GM13976 (cell line): ENCODE measurements around the gene RRP9.

Source experiments
- DNase-seq: peaks from one replicate; pipeline ENCODE4 v3.0.0; 2012; ENCODE audit warnings: low spot score
- in situ Hi-C: fragments of 300-500 bp; cut with MboI; formaldehyde crosslinking; loops from one replicate; pipeline ENCODE4 v1.12.0; 2022; ENCODE audit warnings: low sequenced_read_pairs, mixed read lengths, inconsistent platforms; ENCODE audit not compliant: unreplicated experiment
- TF ChIP-seq, protein P1 (sequence below): IDR thresholded peaks from 2 replicates; pipeline ENCODE4 v1.5.1; 2012; ENCODE audit warnings: borderline replicate concordance, mild to moderate bottlenecking; ENCODE audit not compliant: insufficient read depth; ENCODE audit errors: extremely low read depth, missing control alignments, control extremely low read depth

Gene RRP9

DNA sequence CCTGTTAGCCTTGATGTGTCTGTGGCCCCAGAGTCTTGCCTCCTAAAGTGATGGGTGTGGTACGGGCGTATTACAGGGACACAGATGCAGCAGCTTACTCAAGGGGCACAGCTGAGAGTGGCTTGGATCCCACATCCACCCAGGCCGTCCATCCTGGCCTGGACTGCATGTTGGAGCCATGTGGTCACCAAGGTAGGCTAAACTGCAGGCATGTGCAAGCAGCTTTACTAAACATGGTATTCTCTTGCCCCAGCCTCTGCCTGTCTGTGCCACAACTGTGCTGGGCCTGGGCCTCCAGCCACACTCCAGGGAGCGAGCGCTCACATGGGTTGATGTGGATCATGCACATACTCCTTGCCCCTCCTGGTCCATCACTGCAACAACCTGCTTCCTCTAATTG, 7.4 kb upstream of the RRP9 start:
- TF ChIP-seq, protein P1, sequence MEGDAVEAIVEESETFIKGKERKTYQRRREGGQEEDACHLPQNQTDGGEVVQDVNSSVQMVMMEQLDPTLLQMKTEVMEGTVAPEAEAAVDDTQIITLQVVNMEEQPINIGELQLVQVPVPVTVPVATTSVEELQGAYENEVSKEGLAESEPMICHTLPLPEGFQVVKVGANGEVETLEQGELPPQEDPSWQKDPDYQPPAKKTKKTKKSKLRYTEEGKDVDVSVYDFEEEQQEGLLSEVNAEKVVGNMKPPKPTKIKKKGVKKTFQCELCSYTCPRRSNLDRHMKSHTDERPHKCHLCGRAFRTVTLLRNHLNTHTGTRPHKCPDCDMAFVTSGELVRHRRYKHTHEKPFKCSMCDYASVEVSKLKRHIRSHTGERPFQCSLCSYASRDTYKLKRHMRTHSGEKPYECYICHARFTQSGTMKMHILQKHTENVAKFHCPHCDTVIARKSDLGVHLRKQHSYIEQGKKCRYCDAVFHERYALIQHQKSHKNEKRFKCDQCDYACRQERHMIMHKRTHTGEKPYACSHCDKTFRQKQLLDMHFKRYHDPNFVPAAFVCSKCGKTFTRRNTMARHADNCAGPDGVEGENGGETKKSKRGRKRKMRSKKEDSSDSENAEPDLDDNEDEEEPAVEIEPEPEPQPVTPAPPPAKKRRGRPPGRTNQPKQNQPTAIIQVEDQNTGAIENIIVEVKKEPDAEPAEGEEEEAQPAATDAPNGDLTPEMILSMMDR = no peak
- no peak for DNase-seq
- in situ Hi-C loops = no loop called here

DNA sequence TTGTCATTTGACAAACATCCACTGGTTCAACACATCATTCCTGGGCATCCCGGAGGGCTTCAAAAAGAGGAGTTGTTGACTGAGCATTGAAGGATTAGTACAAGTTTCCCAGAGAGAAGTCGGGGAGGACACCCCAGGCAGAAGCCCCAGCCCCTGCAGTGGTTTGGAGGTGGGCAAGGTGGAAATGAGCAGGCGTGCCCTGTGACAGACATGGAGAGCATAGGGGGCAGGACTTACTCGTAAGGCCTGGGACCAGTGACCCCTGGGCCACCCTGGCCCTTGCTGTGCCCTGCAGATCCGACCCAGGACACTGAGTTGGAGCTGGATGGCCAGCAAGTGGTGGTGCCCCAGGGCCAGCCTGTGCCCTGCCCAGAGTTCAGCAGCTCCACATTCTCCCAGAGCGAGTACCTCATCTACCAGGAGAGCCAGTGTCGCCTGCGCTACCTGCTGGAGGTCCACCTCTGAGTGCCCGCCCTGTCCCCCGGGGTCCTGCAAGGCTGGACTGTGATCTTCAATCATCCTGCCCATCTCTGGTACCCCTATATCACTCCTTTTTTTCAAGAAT, 6.4 kb upstream of the RRP9 start:
- DNase-seq = no peak
- TF ChIP-seq, protein P1 = no peak
- in situ Hi-C loops = no loop called here

DNA sequence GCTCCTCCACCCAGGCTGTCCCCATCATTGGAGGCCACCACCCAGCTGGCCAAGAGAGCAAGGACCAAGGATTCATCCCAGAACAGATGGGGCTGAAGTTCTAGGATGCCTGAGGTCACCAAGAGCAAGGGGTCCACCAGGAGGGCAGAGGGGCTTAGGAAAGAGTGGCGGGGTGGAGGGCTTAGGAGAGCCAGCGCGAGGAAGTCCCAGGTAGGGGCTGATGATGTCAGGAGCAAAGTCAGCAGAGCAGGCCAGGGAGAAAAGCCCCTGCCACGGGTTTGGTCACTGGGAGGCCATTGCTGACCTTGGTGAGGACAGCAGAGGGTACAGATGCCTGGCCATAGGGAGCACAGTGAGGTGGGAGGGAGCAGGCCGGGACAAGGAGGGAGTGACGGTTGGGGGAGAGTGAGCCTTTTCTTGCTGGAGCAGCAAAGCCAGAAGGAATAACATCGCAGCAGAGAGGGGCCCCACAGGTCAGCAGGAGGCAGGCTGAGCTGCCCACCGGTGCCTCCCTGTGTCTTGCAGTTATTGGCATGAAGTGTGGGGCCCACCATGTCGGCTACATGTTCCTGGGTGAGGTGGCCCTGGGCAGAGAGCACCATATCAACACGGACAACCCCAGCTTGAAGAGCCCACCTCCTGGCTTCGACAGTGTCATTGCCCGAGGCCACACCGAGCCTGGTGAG, 5.7 kb upstream of the RRP9 start:
- TF ChIP-seq, protein P1 = no peak
- DNase-seq = no peak
- in situ Hi-C loops = no loop called here

DNA sequence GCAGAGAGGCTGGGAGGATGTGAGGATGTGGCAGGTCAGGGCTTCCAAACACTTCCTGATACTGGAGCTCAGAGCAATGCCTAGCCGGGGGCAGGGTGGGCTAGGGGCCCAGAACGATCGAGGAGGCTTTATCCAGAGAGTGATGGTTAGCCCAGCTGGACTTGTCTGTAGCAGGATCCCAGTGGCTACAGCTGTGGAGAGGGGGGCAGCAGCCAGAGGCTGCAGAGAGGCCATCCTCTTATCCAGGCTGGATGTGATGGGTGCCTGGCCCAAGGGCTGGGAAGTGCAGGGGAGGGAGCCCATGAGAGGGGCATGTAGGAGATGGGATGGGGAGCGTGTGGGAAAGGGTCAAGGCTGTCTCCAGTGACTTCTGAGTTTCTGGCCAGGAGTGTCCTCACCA, 5.1 kb upstream of the RRP9 start:
- DNase-seq = no peak
- TF ChIP-seq, protein P1 = no peak
- in situ Hi-C loops = no loop called here

DNA sequence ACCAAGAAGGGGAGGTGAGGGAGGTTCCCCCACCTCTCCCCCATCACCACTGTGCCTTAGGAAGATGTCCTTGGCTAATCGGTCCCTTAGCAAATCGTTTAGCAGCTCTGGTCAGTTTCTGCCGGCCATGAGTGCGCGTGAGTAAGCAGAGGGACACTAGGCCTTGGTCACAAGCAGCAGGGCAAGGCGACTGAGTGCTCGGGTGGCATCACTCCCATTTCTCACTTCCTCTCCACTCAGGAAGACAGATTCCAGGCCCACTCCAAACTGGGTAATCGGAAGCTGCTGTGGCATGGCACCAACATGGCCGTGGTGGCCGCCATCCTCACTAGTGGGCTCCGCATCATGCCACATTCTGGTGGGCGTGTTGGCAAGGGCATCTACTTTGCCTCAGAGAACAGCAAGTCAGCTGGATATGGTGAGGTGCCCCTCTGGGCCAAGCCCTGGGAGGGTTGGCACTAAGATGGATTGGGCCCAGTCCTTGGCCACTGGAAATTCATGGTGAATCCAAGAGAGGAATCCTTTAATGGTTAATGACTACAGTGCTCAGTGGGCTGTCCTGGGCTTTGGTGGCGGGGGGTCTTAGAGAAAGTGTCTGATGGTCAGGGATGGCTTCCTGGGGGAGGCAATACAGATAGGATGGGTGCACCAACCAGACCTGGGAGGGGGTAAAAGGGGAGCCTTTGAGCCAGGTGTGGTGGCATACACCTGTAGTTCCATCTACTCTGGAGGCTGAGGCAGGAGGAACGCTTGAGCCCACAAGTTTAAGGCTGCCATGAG, 4.4 kb upstream of the RRP9 start:
- no peak for DNase-seq
- TF ChIP-seq, protein P1 = no peak
- in situ Hi-C loops = no loop called here

DNA sequence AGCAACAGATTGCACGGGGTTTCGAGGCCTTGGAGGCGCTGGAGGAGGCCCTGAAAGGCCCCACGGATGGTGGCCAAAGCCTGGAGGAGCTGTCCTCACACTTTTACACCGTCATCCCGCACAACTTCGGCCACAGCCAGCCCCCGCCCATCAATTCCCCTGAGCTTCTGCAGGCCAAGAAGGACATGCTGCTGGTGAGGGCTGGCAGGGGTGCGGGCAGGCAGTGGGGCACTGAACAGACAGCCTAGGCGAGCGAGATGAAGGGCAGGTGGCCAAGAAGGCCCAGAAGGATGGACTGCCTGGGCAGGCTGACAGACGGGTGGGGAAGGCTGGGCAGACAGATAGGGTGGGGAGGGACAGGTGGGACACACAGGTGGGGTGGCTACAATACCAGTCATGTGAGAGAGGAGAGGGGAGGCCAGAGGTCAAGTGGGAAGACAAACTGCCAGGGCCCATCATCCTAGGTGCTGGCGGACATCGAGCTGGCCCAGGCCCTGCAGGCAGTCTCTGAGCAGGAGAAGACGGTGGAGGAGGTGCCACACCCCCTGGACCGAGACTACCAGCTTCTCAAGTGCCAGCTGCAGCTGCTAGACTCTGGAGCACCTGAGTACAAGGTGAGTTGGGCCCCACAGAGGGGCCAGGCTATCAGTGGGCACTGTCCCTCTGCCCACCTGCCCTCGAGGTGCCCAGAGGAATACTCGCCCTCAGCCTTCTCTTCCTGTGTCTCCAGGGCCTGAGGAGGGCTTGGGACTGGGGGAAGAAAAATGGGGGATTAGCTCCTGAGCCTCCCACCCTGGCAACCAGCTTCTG, 3.5 kb upstream of the RRP9 start:
- TF ChIP-seq, protein P1 = no peak
- in situ Hi-C loops = no loop called here

More for the DNA sequence above, 3.5 kb upstream of the RRP9 start:
- DNase-seq = no peak
